ENCODE measurements around the gene CAPNS1. TPM values are rescaled to one million over a fixed set of nuclear protein-coding genes. Genes with fewer than 3 reads are reported as not detected.

CAPNS1 gene
- total RNA-seq, 1 donor from 2014 or later = 240 TPM

DNA sequence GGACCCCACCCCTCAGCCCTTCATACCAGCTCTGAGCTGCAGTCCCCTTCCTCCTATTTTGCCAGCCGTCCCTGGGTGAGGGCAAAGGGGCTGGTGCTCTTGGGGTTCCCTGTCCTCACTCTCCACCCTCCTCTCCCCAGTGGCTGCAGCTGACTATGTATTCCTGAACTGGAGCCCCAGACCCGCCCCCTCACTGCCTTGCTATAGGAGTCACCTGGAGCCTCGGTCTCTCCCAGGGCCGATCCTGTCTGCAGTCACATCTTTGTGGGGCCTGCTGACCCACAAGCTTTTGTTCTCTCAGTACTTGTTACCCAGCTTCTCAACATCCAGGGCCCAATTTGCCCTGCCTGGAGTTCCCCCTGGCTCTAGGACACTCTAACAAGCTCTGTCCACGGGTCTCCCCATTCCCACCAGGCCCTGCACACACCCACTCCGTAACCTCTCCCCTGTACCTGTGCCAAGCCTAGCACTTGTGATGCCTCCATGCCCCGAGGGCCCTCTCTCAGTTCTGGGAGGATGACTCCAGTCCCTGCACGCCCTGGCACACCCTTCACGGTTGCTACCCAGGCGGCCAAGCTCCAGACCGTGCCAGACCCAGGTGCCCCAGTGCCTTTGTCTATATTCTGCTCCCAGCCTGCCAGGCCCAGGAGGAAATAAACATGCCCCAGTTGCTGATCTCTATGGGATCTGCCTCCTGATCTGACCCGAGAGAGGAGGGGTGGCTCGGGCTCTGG is 10.0 kb downstream of the CAPNS1 start:
- Histone ChIP-seq H3K36me3 (ENCODE audit: control insufficient read depth, insufficient read depth, low read length) (peaks cover 34% of the 10 kb centered on the region), H3K27me3 (ENCODE audit: control insufficient read depth, insufficient read depth, low read length) (no peaks in the 10 kb centered on the region), H3K4me3 (ENCODE audit: low read depth, low read length) (no peak overlapping the region)
- TF ChIP-seq, protein P1, sequence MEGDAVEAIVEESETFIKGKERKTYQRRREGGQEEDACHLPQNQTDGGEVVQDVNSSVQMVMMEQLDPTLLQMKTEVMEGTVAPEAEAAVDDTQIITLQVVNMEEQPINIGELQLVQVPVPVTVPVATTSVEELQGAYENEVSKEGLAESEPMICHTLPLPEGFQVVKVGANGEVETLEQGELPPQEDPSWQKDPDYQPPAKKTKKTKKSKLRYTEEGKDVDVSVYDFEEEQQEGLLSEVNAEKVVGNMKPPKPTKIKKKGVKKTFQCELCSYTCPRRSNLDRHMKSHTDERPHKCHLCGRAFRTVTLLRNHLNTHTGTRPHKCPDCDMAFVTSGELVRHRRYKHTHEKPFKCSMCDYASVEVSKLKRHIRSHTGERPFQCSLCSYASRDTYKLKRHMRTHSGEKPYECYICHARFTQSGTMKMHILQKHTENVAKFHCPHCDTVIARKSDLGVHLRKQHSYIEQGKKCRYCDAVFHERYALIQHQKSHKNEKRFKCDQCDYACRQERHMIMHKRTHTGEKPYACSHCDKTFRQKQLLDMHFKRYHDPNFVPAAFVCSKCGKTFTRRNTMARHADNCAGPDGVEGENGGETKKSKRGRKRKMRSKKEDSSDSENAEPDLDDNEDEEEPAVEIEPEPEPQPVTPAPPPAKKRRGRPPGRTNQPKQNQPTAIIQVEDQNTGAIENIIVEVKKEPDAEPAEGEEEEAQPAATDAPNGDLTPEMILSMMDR (IDR thresholded peaks at IDR 0.05; ENCODE audit: insufficient read depth, low read length, severe bottlenecking) = no peak
- FAIRE-seq (peak; percentile 93), DNase-seq (ENCODE audit: low read depth) (peak; percentile 78)

DNA sequence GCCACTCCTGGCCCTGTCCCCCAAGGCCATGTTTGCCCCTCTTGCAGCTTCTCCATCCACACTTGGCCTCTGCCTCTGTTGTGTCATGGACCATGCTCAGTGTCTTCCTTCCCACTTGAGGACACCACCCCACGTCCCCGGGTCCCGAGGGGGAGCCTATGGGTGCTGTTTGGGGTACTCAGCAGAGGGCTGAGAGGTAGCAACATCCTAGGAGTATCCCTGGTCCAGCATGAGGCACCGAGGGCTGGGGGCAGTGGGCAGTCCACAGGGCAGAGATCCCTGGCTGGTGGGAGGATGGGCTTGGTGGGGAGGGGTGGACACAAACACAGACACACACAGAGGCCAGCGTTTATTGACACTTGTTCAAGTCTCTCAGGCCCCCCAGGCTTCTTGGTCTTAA is 10.7 kb downstream of the CAPNS1 start:
- no peak for DNase-seq (ENCODE audit: low read depth)
- Histone ChIP-seq H3K27me3 (ENCODE audit: control insufficient read depth, insufficient read depth, low read length) (no peaks in the 10 kb centered on the region), H3K36me3 (ENCODE audit: control insufficient read depth, insufficient read depth, low read length) (peaks cover 31% of the 10 kb centered on the region), H3K4me3 (ENCODE audit: low read depth, low read length) (no peak overlapping the region)
- FAIRE-seq = no peak
- TF ChIP-seq, protein P1 (IDR thresholded peaks at IDR 0.05; ENCODE audit: insufficient read depth, low read length, severe bottlenecking) = no peak

DNA sequence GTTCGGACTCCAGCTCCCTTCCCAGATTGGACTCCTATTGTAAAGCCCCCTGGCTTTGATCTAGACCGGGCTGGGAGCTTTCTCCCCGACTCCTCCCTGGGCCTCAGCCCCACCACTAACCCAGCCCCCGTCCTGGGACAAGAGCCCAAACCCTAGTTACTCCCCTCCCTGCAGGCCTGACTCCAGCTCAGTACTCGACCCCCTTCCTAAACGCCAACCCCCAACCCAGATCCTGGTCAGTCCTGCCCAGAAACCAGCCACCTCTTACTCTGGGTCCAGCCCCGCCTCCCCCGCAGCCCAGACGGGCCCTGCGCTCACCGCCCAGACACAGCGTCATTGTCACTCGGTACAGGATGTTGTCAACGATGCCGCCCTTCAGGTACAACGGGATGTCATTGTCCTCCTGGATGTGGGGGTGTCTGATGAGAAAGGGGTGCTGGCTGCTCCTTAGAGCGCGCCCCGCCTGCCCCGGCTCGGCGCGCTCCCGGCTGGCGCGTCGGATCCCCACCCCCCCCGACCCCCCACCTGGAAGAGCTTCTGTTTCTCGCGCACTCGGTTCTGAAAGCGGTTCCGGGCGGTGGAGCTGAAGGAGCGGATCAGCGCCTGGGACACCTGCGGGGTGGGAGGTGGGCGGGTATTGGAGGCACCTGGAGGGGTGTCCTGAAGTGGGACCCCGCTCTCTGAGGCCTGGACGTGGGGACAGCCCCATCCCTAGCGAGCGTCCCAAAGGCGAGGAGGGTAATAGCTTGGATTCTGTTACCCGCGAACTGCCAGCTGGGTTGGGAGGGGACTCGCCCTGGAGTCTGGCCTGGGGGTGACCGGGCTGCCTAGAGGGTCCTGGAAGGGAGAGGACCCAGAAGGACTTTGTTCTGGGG is 11.5 kb downstream of the CAPNS1 start:
- Histone ChIP-seq H3K36me3 (ENCODE audit: control insufficient read depth, insufficient read depth, low read length) (peaks cover 23% of the 10 kb centered on the region), H3K27me3 (ENCODE audit: control insufficient read depth, insufficient read depth, low read length) (no peaks in the 10 kb centered on the region), H3K4me3 (ENCODE audit: low read depth, low read length) (no peak overlapping the region)
- TF ChIP-seq, protein P1 (IDR thresholded peaks at IDR 0.05; ENCODE audit: insufficient read depth, low read length, severe bottlenecking) = no peak
- no peak for DNase-seq (ENCODE audit: low read depth)
- FAIRE-seq = no peak

DNA sequence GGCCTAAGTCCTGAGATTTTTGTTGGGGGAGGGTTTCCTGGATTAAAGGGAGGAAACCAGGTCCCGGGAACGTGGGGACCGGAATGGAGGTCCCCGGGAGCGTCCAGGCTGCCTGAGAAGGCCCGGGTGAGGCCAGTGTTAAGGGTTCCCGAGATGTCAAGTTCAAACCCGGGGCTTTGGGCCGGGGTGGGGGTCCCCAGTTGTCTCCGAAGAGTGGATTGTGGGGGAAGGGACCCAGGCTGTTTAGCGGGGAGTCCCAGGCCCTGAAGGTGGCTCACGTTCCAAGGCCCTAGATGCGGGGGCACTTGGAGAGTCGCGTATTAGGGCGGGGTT is 12.1 kb downstream of the CAPNS1 start:
- Histone ChIP-seq H3K36me3 (ENCODE audit: control insufficient read depth, insufficient read depth, low read length) (peaks cover 19% of the 10 kb centered on the region), H3K27me3 (ENCODE audit: control insufficient read depth, insufficient read depth, low read length) (no peaks in the 10 kb centered on the region), H3K4me3 (ENCODE audit: low read depth, low read length) (no peak overlapping the region)
- FAIRE-seq (no peak), DNase-seq (ENCODE audit: low read depth) (no peak)
- TF ChIP-seq, protein P1 (IDR thresholded peaks at IDR 0.05; ENCODE audit: insufficient read depth, low read length, severe bottlenecking) = no peak

DNA sequence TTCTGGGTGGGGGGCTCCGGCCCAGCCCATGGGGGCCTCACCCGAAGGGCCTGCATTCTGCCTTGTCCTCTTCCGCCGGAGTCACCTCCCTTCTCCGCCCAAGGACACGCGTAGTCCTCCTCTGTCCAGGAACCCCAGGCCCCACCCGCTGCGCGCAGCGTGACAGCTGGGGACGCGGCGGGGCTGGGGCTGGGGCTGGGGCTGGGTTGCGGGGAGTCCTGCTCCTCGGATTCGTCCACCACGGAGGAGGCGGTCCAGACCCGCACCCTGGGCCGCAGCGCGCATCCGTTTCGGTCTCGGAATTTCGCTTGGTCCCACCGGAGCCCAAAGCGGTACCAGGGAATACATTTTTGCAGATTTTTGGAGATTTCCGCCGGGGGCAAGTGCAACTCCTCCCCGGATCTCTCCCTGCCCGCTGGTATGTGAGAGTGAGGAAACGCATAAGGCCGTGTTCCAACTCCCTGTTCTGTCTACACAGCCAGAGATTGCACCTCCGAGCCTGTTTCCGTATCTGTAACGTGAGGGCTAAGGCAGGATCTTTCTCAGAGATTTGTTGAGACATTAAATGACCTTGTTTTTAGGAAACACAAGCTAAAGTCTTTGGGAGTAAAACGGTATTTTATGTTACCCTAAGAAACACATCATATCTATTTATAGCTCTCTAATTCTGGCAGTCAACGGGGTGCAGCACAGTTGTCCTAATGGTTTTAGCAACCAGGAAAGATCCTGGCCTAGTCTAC is 12.7 kb downstream of the CAPNS1 start, which contains the start of gene COX7A1:
Gene COX7A1, minus strand, starts transcription at position 96 of the 740 bp plus-strand sequence. Its CDS starts 40 bp downstream, at position 56.
- H3K27me3 ChIP-seq (ENCODE audit: control insufficient read depth, insufficient read depth, low read length) = no peaks in the 10 kb centered on the region
- no peak within 1 kb of the TSS for H3K4me3 ChIP-seq (ENCODE audit: low read depth, low read length)
- TF ChIP-seq, protein P1 (IDR thresholded peaks at IDR 0.05; ENCODE audit: insufficient read depth, low read length, severe bottlenecking) = no peak
- peaks cover 16% of the 10 kb centered on the region for H3K36me3 ChIP-seq (ENCODE audit: control insufficient read depth, insufficient read depth, low read length)
- FAIRE-seq = no peak
- DNase-seq (ENCODE audit: low read depth) = no peak
